IPS-18c (cell line): ENCODE data around the gene TPM3.
"Not testable (repeated sequence)": the region's sequence is repeated elsewhere in the genome, so short reads cannot be mapped to it uniquely, and the experiment has no call there.

Experiments used
- H3K4me3 ChIP-seq: 2 replicates; pipeline ENCODE4 v1.7.0; 2013; ENCODE audit warnings: low read depth, mild to moderate bottlenecking, low read length, moderate library complexity; ENCODE audit not compliant: insufficient read depth
- H3K9me3 ChIP-seq: one replicate; pipeline ENCODE4 v1.6.1; 2013; ENCODE audit warnings: mild to moderate bottlenecking, low read length, moderate library complexity; ENCODE audit not compliant: control insufficient read depth, insufficient read depth

Gene TPM3

GRCh38 chr1:154191990-154192461 is at the start of gene TPM3:
Gene TPM3, minus strand, starts transcription at chr1:154192100. Its CDS starts 82 bp downstream, at chr1:154192018.
- H3K9me3 ChIP-seq = no peaks in the 10 kb centered on the region
- H3K4me3 ChIP-seq = no peak within 1 kb of the TSS

DNA sequence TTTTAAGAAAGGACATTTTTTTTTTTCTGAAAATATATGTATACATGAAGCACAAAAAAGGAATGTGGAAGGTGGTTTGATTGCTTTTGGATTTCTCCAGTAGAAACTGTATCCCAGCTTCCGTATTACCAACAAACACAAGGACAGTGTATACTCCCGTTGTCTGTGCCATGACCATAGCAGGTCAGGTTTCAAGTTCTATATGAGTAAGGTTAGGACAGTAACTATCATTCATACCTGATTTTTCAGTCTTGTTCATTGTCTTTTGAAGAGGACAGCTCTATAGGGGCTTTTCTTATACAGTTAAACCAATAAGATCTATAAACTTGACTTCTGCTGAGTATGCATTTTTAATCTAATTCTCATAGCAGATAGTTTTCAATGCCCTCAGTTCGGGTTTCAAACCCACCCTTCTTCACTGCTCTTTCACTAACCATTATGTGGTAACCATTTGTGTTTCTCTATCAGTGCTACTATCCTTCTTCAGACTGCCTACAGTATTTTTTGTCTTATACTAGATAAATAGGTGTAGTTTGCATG is 48.5 kb upstream of the TPM3 start:
- H3K9me3 ChIP-seq = no peaks in the 10 kb centered on the region
- H3K4me3 ChIP-seq = no peak overlapping the region

GRCh38 chr1:154239491-154239890 is 47.6 kb upstream of the TPM3 start:
- H3K9me3 ChIP-seq = no peaks in the 10 kb centered on the region
- H3K4me3 ChIP-seq = no peak overlapping the region

DNA sequence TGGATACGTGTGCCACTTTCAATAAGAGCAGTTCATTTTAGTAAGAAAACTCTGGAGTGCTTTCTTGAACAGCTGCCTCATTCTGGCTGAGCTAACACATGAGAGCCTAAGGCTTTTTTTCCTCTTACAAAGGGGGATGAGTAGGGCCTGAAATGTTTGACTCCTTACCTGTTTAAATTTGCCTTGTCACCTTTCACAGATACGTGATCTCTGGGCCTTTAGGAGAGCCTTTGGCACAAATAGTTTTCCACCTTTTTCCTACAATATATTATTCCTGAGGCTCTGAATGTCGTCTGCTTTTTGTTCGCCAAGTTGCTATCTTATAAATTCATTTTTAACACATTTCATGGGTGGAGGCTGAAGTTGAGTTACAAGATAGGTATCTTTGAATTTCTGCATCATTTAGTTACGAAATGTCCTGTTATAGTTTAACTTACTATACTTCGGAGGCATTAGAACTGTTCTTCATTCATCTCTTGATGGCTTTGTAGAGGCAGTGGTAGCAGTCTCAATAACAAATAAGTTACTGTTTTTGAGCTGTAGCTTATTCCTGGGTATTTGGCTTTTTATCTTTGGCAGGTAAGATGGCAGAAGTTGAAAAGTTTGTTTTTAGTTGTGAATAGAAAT is 46.1 kb upstream of the TPM3 start:
- no peaks in the 10 kb centered on the region for H3K9me3 ChIP-seq
- no peak overlapping the region for H3K4me3 ChIP-seq

- no peak overlapping the region for H3K4me3 ChIP-seq
- no peaks in the 10 kb centered on the region for H3K9me3 ChIP-seq
These were observed 45.5 kb upstream of the TPM3 start for GRCh38 chr1:154237435-154237834.

DNA sequence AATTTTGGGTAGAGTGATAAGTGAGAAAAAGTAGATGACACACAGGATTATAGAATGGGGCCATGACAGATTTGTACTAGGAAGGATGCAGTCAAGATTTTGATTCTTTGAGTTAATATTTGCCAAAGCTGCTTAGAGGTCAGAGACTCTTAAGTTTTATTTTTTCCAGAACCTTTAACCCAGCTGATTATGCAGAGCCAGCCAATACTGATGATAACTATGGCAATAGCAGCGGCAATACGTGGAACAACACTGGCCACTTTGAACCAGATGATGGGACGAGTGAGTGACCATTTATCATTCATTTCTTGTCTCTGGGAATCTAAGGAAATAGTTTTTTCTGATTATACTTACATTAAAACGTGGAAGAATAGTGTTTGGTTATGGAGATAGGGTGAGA is 45.0 kb upstream of the TPM3 start:
- H3K9me3 ChIP-seq = no peaks in the 10 kb centered on the region
- no peak overlapping the region for H3K4me3 ChIP-seq

DNA sequence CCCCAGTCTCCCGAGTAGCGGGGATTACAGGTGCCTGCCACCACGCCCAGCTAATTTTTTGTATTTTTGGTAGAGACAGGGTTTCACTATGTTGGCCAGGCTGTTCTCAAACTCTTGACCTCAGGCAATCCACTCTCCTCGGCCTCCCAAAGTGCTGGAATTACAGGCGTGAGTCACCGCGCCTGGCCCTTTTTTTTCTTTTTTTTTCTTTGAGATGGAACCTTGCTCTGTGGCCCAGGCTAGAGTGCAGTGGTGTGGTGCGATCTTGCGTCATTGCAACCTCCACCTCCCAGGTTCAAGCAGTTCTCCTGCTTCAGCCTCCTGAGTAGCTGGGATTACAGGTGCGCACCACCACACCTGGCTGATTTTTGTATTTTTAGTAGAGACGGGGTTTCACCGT is 41.2 kb upstream of the TPM3 start:
- H3K9me3 ChIP-seq, H3K4me3 ChIP-seq: not testable (repeated sequence)

DNA sequence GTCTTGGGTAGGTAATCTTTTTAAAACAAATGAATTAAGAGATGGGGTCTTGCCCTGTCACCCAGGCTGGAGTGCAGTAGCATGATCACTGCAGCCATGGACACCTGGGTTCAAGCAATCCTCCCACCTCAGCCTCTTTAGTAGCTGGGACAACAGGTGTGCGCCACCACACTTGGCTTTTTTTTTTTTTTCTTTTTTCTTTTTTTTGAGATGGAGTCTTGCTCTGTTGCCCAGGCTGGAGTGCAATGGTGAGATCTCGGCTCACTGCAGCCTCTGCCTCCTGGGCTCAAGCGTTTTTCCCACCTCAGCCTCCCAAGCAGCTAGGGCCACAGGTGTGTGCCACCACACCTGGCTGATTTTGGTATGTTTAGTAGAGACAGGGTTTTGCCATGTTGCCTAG is 39.2 kb upstream of the TPM3 start:
- not testable (repeated sequence) for H3K9me3 ChIP-seq, H3K4me3 ChIP-seq

DNA sequence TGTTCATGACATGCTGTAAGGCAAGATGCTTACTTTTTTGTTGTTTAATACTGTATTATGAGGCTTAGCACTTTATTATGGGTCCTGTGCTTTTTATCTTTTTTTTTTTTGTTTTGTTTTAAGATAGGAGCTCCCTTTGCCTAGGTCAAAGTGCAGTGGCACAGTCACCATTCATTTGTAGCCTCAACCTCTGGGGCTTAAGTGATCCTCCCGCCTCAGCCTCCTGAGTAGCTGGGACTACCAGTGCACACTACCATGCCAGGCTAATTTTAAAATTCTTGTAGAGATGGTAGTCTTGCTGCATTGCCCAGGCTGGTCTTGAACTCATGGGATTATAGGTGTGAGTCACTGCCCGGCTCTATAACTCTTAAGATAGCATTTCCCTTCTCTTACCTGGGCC is 33.5 kb upstream of the TPM3 start:
- Histone ChIP-seq H3K4me3 (no peak overlapping the region), H3K9me3 (no peaks in the 10 kb centered on the region)

DNA sequence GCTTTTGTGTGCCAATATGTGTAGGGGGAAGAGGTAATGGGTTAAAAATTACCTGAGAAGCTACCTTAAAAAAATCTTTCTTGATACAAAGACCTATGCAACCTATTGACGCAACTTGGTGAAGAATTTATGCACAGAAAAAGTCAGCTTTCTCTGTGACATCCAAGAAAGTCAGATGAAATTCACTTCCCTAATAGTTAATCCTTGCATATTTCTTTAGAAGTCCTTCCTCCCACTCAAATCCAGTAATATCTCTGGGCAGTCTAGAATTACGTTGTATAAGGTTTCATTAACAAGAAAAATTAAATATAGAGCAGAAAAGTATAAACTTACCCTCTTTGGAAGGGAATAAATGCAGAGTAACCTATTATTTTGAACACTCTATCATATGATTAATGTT is 31.7 kb upstream of the TPM3 start:
- Histone ChIP-seq H3K9me3 (no peaks in the 10 kb centered on the region), H3K4me3 (no peak overlapping the region)

GRCh38 chr1:154222918-154223317 is 31.0 kb upstream of the TPM3 start:
- H3K9me3 ChIP-seq = no peaks in the 10 kb centered on the region
- H3K4me3 ChIP-seq = no peak overlapping the region

- Histone ChIP-seq H3K4me3 (peak overlapping the region; percentile 60; the same call in 1 of the 2 replicates), H3K9me3 (no peaks in the 10 kb centered on the region)
These were observed 30.6 kb upstream of the TPM3 start for GRCh38 chr1:154222518-154222917.

DNA sequence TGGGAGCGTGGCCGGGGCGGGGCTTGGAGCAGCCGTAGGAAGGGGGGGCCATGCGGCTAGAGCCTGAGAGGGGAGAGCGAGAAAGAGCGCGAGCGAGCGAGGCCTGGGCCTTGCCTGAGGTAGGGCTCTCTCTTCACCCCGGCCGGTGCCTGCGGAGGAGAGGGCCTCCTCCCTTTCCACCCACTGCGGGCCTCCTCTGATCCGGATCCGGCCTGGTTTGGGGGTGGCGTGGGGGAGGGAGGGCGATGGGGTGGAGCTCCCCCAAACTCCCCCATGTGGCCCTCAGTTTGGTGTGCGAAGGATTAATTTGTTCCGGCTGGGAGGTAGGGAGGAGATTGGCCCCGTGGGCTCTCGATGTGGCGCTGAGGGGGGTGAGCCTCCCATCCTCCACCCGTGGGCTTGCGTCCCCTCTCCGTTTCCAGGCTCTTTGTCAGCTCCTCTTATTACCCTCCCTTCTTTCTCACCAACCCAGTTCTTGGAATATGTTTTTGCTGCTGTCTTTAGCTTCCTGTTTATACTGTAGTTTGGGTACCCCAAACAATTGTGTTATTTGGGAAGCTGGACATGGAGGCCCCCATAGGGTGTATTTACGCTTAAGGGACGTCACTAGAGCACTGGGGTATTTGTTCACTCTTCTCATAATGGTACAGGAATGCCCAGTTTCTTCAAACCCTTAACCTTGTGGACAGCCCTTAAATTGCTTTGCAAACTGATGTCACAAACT is 29.5 kb upstream of the TPM3 start:
- H3K9me3 ChIP-seq = no peaks in the 10 kb centered on the region
- H3K4me3 ChIP-seq = peak overlapping the region; percentile 60

DNA sequence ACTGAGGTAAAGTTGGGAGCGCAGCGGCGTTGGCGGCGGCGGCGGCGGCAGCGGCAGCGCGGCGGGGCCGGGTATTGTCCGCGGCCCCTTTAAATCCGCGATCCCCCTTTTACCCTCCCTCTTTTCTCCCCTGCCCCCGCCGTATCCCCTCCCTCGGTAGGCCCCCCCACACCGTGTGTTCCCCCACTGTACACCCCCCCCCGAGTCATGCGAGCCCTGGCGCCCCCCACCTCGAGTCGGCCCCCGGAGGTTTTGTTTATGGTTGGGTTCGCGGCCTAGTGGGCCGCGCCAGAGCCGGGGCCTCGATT is 29.0 kb upstream of the TPM3 start:
- H3K9me3 ChIP-seq = no peaks in the 10 kb centered on the region

DNA sequence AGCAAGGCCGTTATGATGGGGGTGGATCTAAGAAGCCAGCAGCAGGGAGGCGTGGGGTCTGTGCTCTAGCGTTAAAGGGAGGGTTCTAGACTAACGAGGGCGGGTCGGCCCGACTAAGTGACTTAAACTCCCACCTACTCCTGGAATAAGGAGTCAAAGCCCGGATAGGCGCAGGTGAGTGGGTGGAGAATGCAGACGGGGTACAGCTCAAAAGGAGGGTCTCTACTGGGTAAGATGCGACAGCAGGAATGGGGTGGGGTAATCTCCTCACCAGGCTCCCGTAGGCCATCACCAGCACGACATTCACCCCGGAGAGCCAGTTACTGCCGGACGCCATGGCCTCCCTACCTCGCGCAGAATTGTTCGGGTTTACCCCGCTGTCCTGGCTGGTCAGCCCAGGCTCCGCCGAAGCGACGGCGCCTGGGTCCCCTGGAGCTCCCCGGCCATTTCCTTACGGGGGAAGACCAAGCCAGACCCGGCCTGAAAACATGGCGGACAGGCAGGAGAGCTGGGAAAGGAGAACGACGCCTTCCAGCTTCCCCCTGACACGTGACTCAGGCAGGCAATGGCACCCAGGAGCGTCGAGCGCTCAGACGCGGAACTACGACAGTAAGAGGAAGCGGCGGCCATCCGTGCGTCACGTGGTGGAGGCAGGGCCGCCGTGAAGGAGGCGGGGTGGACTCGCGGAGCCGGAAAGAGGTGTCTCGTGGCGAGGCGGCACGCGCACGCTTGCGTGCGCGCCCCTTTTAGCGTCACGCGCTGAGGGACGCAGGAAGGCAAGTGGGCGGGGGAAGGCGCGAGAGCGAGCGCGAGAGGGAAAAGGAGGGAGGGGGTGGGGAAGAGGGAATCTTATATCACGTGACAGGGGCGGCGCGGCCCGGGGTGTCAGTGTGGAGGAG is 28.4 kb upstream of the TPM3 start, which contains the start of gene UBAP2L:
Gene UBAP2L (plus strand): TSS at position 885 of the 899 bp plus-strand sequence. CDS start 4,169 bp downstream, outside the sequence.
- Histone ChIP-seq H3K9me3 (no peaks in the 10 kb centered on the region), H3K4me3 (peak within 1 kb of the TSS; percentile 94)

More for the DNA sequence above, 29.0 kb upstream of the TPM3 start:
- H3K4me3 ChIP-seq = peak overlapping the region; percentile 60

GRCh38 chr1:154219541-154219940 is 27.6 kb upstream of the TPM3 start:
- H3K4me3 ChIP-seq = peak overlapping the region; percentile 94
- H3K9me3 ChIP-seq = no peaks in the 10 kb centered on the region

GRCh38 chr1:154218545-154218944 is 26.6 kb upstream of the TPM3 start:
- Histone ChIP-seq H3K4me3 (no peak overlapping the region), H3K9me3 (no peaks in the 10 kb centered on the region)
